Left hindlimb (tissue), 1 donor: Measurements from ENCODE around the gene ERMAP.

Source experiments
- DNase-seq: peaks from one replicate; pipeline ENCODE4 v3.0.0-alpha.2; 2018

Gene ERMAP, protein sequence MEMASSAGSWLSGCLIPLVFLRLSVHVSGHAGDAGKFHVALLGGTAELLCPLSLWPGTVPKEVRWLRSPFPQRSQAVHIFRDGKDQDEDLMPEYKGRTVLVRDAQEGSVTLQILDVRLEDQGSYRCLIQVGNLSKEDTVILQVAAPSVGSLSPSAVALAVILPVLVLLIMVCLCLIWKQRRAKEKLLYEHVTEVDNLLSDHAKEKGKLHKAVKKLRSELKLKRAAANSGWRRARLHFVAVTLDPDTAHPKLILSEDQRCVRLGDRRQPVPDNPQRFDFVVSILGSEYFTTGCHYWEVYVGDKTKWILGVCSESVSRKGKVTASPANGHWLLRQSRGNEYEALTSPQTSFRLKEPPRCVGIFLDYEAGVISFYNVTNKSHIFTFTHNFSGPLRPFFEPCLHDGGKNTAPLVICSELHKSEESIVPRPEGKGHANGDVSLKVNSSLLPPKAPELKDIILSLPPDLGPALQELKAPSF

DNA sequence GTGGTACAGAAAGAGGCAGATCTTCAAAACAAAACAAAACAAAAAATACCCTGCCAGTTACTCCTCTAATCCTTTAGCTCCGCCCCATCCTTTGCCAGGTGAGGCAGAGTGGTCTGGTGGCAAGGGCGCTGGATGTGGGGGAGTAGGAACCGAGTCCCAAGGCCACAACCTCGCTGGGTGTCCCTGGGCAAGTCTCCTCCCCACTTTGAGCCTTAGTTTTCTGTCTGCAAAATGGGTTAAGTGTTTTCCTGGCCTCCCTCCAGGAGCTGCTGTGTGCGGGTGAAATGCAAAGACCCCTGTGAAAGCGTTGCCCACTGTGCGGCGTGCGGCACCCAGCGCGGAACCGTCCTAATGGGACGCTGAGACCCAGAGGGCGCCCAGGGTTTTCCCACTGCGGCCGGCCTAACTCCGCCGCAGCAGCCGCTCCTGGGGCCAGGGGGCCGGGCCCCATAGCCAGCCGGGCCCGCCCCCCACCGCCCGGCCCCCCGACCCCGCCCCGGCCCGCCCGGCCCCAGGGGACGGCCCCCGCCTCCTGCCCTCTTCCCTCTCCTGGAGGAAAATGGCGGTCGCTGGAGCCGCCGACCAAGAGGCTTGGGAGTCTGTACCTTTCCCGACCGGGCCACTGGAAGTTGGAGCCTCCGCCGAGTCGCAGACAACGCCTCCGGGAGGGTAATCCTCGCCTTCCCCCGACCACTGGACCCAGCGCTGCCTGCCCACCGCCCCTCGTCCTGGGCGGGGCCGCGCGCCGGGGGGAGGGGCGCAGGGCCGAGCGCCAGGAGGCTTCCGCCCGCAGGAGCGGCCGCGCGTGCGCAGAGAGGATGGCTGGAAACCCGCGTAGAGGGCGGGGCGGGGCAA lies at the start of gene ERMAP, which contains the start of gene SVBP:
TSS of gene ERMAP (plus strand) at position 538 of the 855 bp plus-strand sequence. CDS start 13,327 bp downstream, outside the sequence.
TSS of gene SVBP (minus strand) at position 813 of the 855 bp plus-strand sequence. CDS start 853 bp downstream, outside the sequence.
- peak; percentile 94 for DNase-seq

DNA sequence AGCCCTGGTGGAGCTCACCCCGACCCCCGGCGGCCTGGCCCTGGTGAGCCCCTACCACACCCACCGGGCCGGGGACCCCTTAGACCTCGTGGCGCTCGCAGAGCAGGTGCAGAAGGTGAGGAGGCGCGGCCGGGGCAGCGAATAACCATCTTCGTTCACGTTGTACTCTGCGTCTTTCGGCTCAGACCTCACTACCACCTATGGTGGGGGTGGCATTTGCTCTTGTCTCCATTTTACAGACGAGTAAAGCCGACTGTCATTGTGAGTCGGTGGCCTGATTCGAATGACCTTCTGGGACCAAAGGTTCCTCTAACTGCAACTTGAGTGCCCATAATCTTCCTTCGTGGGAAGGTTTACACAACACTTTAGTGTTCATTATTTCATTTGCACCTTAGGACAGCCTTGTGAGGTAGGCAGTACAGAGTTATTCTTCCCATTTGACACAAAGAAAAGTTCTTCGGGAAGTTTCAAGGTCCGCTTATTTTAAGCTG lies 49.4 kb upstream of the ERMAP start:
- no peak for DNase-seq

DNA sequence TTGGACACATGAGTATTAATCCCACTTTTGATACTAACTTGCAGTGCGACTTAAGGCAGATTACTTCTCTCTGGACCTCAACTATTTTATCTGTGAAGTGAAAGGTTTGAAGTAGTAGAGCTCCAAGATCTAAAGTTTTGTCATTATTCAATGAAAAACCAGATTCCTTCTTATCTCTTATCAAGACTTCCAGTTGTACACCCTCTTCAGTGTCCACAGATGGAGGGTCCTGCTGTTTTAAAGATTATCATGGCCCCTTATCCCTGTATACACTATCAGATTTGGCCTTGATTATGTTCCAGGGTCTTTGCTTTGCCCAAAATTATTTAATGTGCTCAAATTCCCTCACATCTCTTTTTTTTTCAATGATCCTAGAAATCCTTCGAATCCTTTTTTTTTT lies 48.8 kb upstream of the ERMAP start:
- no peak for DNase-seq

DNA sequence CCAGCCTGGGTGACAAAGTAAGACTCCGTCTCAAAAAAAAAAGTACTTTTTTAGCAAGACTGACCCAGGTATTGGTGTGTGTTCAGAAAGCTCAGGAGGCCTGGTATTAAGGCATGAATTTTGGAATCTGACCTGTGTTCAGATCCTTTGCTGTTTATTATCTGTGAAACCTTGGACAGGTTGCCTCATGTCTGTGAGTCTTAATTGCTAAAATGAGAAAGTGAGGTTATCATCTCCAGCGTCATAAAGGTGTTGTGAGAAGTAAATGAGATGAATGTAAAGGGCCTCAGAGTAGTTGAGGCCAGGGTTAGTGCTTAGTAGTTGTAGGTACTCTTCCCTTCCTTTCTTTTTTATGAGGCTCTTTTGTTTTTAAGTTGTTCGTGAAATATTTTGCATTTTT lies 47.1 kb upstream of the ERMAP start:
- no peak for DNase-seq

DNA sequence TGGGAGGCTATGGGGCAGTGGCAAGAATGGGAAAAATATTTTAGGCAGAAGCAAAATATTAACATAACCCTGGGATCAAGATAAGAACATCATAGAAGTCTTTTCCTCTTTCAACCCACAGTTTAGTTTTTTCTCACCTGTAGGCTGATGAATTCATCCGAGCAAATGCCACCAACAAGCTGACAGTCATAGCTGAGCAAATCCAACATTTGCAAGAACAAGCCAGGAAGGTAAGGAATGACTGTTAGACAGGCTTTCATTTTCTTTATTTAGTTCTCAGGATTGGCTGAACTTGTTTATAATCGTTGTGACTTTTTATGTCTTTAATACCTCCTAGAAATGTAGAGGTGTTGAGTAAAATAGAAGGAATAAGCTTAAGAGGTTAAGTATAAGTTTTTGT lies 43.5 kb upstream of the ERMAP start:
- DNase-seq = no peak

DNA sequence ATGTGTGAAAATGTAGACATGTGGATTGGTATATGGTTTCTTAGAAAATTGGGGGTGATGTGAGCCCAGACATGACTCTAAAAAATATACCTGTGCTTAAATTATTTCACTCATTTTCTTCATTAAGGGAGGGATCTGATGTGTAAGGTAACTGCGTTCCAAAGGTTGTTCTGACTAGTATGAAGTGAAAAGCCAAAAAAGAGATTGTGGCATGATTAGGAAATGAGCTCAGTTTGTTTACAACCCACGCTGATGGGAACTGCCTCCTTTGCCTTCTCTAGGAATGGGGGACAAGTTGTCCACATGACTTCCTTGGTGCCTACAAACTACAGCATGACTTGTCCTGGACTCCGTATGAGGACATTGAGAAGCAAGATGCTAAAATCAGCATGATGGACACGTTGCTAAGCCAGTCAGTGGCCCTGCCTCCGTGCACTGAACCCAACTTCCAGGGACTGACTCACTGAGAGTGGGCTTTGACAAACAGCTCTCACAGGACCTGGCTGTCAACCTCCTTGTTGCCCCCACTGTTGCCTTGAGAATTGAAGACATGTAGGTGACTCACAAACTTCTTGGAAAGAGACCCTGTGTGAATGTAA lies 41.9 kb upstream of the ERMAP start:
- no peak for DNase-seq

DNA sequence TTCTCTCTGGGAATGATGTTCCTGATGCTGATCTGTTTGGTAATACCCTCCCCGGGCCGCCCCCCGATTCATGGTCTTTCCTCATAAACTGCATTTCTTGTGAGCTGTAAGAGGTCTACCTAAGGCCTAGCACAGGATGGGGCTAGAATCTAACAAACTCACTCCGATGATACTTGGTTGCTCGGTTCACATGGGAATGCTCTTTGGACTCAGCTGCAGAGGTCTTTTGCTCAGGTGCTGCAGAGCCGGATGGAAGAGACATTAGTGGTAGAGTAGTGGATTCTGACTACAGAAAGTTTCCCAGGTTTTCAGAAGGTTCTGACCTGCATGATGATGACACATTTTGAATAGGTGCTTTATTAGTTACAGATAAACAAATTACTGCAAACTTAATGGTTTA lies 40.4 kb upstream of the ERMAP start:
- no peak for DNase-seq

DNA sequence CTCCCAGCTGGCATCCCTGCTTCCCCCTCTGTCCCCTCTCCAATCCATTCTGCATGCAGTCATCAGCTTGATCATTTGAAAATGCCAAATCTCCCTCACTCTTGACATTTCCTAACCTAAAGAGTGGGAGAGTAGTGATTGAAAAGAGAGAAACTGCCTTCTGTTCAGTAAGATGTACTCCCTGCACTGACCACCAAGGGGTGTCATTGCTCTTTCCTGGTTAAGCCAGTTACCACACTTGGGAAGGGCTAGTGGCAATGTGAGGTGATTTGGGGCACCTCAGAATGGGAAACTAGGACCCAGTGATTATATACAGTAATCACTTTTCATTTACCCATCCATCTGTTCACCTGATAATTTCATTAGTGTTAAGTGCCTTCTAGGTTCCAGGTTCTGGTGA lies 39.1 kb upstream of the ERMAP start:
- no peak for DNase-seq

DNA sequence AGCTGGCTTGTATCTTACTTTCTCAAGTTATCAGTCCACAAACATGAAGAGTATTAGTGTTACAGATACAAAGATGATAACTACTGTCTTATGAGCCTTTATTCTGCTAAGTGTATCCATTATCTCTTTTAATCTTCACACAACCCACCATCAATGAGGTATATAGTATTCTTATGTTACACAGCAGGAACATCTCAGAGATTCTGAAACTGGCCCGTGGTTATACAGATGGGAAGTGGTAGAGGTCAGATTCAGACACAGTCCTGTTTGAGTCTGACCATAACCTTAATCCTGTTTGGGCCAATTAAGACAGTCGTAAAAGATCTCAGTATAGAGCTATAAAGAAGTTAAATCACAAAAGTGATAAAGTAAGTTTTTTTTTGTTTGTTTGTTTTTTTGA lies 37.2 kb upstream of the ERMAP start:
- DNase-seq = no peak

DNA sequence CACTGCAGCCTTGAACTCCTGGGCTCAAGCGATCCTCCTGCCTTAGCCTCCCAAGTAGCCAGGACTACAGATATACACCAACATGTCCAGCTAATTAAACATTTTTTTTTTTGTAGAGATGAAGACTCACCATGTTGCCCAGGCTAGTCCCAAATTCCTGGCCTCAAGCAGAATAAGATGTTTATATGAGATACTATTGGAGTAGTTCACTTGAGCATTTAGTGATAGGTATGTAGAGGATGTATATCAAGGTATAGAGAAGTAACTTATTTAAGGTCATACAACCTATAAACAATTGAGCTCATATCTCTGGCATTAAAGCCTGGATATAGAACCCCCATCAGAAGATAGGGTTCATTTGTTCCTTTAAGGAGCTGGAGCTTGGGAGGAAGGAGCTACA lies 36.7 kb upstream of the ERMAP start:
- no peak for DNase-seq

DNA sequence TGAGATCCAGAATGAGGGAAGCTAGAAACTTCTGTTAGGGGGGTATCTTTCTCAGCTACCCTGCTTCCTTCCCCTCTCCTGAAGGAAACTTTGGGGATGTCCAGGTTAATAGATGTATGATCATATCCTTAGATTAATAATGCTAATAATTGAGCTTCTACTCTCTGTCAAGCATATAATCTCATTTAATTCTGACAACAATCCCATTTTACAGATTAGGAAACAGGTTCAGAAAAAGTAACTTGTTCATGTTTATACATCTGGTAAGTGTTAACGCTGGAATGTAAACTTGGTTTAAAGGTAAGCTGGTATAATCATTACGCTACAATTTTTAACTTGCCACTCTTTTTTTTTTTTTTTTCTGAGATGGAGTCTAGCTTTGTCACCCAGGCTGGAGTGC lies 33.8 kb upstream of the ERMAP start:
- DNase-seq = no peak

DNA sequence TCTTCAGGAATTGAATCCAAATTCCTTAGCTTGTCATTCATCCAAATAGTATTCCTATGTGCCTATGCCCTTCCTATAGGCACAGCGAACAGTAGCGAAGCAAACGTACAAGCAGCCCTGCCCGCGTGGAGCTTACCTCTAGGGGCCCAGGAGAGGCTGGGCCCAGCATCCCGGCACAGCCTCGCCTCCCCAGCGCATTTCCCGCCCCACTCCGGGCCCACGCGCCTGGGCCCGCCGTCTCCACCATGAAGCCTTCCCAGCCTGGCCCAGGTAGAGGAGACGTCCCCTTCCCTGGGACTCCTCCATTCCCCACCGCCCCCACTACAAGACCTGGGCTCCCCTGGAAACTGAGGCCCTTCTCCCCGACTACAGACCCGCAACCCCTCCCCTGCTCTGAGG lies 32.4 kb upstream of the ERMAP start:
- DNase-seq = no peak

DNA sequence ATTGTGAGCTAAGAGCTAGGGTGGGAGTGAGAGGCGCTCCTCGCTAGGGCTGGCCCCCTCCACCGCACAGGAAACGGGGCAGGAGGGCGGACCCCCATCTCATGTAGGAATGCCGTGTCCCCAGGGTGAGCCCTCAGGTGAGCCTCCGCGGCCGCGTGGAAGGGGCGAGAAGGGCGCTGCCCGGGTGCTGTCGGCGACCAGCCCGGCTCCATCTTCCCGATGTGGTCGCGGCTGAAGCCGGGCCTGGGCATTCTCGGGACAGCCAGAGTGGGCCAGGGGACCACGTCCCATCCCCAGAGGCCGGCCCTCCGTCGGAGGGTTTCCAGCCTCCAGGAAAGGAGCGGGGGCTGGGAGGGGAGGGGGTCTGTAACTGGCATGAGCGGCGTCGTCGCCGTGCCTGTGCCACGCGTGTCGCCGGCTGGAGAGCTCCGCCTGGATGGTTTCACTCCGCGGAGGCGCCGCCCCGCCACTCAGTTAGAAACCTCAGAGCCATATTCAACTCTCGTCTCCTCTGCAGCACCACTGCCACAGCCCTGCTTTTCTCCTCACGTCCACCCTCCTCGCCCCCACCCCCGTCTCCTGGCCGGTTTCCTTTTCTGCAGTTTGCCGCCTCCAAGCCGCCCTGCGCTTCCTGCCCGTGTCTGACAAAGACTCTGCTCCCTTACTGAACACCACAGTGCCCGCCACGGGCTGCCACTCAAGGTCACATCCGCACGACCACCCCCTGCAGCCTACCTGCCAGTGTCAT lies 31.8 kb upstream of the ERMAP start, which contains the start of gene TMEM269:
TSS of gene TMEM269 (plus strand) at position 46 of the 748 bp plus-strand sequence. CDS start 4,903 bp downstream, outside the sequence.
- DNase-seq = peak; percentile 56

DNA sequence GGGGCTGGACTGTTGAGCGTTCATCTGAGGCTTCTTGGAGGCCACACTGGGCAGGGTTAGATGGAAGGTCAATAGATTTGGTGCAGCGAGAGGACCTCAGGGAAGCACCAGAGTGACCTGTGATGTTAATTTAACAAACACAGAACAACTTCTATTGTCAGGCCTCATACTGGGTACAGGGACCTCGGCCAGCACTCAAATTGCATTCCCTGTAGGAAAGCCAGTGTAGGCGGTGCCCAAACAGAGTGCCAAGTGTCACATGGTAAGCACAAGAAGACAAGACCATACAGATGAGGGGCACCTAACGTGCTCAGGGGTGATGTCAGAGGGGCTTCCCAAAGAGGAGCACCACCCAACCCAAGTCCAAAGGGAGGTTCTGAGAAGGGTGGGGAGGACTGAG lies 30.8 kb upstream of the ERMAP start:
- DNase-seq = no peak

DNA sequence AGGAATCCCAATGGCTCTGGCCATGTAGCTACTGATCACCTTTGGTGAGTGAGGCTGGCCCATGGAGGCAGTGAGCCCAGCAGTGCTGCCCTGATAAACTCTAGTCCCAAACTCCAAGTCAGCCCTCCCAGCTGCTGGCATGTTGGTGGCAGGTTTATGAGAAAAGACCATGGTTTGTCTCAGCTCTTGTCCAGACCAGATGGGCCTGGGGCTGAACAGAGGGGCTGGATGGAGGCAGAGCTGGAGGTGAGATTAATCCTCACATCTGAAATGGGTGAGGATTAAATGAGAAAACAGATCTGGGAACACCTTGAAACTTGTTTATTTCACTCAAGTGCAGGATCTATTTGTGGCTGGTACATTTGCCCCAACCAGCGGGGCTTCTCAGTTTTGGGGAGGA lies 28.9 kb upstream of the ERMAP start:
- DNase-seq = no peak

DNA sequence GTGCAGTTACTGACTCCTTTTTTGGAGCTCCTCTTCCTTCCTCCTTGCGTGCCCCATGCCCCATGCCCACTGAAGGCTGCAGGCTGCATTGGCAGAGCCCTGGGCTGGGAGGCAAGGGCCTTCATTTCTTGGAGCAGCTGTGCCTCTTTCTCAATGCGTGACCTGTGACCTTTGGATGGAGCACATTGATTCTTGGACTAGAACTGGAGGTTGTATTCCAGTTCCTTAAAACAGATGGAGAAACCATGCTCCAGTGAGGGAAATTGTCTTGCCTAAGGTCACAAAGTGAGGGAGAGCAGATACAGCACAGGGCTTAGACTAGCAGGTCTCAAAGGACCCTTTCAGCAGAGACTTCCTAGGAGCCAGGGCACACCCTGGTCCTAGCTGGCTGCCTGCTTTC lies 23.1 kb upstream of the ERMAP start:
- no peak for DNase-seq

DNA sequence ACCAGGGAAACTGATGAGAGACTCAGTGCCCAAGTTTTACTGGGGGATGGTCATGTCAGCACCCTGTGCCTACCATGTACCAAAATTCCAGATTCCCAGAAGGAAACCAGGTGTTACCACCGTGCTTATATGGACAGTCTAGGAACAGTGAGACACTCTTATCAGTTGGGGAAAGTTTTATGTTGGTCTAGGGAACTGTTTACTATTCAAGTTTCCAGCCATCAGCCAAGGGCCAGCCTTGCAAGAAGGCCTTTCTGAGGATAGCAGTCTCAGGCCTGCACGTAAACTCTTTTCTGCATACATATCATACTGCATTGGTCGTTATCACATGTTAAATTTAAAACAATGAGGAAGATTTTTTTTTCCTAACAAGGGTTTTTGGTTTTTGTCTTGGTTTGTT lies 19.5 kb upstream of the ERMAP start:
- DNase-seq = no peak

DNA sequence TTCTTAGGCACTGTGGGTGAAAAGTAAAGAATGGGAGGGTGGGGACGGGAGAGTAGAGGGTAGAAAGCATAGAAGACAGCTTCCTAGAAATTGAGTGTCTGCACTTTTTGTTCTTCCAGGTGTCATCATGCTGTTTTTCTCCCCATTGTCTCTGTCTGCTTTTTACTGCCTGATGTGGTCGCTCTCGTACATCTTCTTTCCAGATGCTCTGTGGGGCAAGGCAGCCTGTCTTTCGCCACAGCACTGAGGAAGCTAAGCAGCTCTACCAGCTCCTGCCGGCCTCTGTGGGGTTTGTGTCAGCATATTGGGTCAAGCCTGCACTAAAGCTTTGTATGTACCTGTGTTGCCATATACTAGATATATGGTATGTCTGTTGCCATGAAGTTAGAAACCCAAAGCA lies 18.9 kb upstream of the ERMAP start:
- no peak for DNase-seq

DNA sequence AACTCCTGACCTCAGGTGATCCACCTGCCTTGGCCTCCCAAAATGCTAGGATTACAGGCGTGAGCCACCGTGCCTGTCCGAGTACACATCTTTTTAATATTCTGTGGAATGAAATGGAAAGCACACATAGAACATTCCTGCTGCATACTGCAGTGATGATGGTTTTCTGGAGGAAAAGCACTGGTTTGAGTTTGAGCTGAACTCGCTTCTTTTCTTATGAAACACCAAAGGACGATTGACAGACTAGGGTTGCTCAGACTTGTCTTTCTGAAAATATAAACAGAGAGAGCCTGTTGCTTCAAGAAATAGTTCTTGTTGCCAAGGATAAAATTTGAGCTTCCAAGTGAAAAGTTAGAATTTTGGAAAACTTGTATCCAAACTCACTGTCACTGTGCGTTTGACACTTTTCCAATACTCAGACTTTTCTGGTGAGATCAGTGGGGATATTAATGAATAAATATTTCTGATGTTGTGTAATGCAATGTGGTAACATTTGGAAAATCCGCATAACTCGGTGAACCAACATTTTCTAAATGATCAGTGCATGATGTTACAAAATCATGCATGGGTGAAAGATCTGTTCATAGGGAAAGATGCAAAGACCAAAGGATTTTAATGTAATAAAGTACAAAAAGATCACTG lies 15.0 kb upstream of the ERMAP start:
- DNase-seq = no peak

DNA sequence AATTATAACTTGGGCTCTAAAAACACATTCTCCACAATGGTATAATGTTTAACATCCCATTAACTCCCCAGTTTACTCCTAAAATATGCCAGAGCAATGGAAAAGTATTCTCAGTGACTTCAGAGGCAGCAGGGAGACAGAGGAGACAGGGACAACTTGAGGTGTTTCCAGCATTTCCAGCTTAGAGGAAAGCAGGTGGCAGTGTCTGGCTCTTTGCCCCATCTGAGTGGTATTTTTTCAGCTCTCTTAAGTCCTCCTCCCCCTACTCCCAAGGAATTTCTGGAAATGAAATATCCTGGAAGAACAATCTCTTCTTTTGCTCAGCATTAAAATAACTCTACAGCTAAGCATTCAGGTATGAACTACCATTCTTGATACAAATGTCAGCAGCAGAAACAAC lies 10.8 kb upstream of the ERMAP start:
- DNase-seq = no peak

DNA sequence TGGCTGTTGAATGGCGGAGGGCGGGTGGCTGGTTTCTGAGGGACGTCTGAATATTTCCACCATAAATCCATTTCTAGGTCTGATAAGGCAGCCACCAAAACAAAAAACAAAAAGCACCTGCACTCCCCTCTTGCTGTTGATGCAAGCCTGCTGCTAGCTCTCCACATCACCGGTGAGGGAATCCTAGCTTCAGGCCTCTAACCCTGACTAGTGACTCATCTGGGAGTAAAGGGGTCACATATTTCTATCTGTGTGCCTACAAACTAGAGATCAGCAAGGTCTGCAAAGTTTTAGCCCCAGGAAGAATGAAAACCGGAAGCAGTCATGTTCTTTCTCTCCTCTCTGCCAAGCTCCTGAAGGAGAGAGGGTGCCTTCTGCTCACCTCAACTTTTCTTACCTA lies 10.3 kb upstream of the ERMAP start:
- DNase-seq = no peak
